Urinary bladder (tissue), 4 donors: Measurements from ENCODE around the gene PLEKHA8. TPM values are rescaled to one million over a fixed set of nuclear protein-coding genes. Genes with fewer than 3 reads are reported as not detected.

Source experiments
- DNase-seq: peaks from one replicate; pipeline ENCODE4 v3.0.0-alpha.2; 2015; ENCODE audit errors: extremely low spot score
- H3K27ac ChIP-seq: one replicate; pipeline ENCODE4 v1.5.1; 2013; ENCODE audit warnings: low read depth, mild to moderate bottlenecking, moderate library complexity
- H3K36me3 ChIP-seq: one replicate; pipeline ENCODE4 v1.6.1; 2013; ENCODE audit warnings: mild to moderate bottlenecking, moderate library complexity; ENCODE audit not compliant: insufficient read depth
- H3K4me1 ChIP-seq: one replicate; pipeline ENCODE4 v1.6.1; 2013; ENCODE audit warnings: mild to moderate bottlenecking, moderate library complexity; ENCODE audit not compliant: insufficient read depth
- H3K4me3 ChIP-seq: one replicate; pipeline ENCODE4 v1.5.1; 2013; ENCODE audit warnings: low read depth, low read length
- WGBS: extraction: QIAGEN DNeasy Blood & Tissue Kit; methylation state at CpG from one replicate; pipeline ENCODE4 v1.1.7; 2013; 5-methylcytosine and 5-hydroxymethylcytosine counted together
- polyA plus RNA-seq: library from polyadenylated mRNA; stranded (reverse); fragments of 200-250 nt; gene quantifications from one replicate; pipeline ENCODE4 v1.2.3, GENCODE V29; 2013
- total RNA-seq: library from RNA; depleted of rRNA; stranded (reverse); fragments of >200 nt; gene quantifications from one replicate; pipeline ENCODE4 v1.2.3, GENCODE V29; 2014
- donor health status: healthy with polysubstance abuse.
- donor health status: healthy.

Gene PLEKHA8
- total and polyA plus RNA-seq, 2 donors: 4.6 to 21.3 TPM

DNA sequence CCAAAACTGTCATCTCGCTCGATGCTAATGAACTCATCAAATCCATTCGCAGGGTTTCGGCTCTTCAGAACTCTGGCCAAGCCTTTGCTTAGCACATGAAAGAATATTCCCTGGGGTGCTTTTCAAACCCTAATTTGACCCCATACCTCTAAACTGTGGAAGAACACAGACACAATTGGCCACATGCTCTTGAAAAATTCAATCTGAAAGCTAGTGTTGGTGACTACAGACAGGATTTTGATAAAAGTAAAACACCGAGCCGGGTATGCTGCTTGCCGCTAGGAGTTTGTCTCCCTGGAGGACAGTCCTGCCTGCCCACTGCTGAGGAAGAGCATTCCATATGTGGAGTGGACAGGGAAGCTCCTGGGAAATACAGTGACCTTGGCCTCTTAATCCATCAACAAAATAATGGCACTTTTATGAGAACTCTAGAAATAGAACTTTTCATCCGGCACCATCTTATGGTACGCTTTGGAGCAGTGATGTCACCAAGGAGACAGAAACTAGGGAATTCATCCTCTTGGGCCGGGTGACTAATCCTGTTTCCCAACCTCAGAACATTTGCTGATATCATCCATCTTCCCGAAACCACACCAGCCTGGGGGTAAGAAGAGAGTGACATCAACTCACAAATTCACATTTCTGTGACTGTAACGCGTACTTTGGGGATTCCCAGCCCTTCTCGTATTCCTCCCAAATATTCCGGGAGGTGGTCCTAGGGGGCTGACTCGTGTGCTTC, 140.8 kb downstream of the PLEKHA8 start:
- H3K4me3 ChIP-seq: no peak overlapping the region
- H3K36me3 ChIP-seq: no peaks in the 10 kb centered on the region
- no peaks in the 10 kb centered on the region for H3K4me1 ChIP-seq
- H3K27ac ChIP-seq: no peak overlapping the region
- DNase-seq: no peak
- WGBS: 74% methylated on average over 16 of the region's 16 CpGs

DNA sequence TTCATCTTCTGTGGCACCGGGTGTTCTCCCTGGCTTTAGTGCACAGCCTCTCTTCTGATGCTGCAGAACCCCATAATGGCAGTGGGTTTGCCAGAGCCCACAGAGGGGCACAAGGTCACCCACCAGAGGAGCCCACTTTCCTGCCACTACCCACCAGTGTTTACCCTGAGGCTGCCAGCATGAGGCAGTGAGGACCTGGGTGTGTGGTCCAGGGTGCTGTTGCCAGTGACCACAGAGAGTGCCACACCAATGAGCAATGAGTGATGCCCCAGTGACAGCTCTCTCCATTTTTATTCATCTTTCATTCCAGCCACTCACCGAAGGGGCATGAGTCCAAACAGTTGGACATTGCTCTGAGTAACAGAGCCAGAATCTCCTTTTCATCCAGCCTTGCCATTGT, 141.4 kb downstream of the PLEKHA8 start:
- Histone ChIP-seq H3K4me3 (no peak overlapping the region), H3K36me3 (no peaks in the 10 kb centered on the region), H3K27ac (no peak overlapping the region), H3K4me1 (no peaks in the 10 kb centered on the region)
- no peak for DNase-seq
- WGBS: 88% methylated on average over 2 of the region's 2 CpGs

DNA sequence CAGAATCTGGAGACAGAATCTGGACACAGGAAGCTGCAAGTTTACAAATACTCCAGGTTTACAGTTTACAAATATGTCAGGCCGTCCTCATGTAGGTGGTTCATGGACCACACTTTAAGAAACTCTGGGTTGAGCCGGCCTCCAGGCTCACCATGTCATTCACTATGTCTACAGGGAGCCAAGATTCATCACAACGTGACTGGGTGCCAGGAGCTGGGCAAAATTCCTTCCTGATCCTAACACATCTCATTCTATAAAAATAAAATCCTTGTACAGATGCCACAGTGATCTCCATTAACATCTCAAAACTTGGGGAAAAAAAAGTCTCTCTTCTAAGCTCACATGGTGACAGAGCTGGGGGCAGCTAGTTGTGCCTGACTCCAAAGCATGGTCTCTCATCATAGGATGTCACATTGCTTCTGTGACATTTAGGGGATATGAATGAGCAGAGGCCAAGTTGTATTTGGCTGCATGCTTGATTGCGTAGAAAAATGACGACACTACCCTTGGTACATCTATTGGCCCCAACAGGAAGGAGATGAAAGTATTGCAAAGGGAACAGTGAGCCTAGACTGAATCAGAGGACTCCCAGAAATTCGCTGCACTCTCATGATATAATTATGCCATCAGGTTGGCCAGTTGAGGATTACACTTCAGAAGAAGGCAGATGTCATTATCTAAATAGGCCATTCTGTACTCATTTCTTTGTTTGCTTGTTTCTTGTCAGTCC, 142.4 kb downstream of the PLEKHA8 start:
- no peak for DNase-seq
- 75% methylated on average over 6 of the region's 6 CpGs for WGBS
- H3K4me3 ChIP-seq: no peak overlapping the region
- H3K36me3 ChIP-seq: no peaks in the 10 kb centered on the region
- no peaks in the 10 kb centered on the region for H3K4me1 ChIP-seq
- H3K27ac ChIP-seq: no peak overlapping the region

DNA sequence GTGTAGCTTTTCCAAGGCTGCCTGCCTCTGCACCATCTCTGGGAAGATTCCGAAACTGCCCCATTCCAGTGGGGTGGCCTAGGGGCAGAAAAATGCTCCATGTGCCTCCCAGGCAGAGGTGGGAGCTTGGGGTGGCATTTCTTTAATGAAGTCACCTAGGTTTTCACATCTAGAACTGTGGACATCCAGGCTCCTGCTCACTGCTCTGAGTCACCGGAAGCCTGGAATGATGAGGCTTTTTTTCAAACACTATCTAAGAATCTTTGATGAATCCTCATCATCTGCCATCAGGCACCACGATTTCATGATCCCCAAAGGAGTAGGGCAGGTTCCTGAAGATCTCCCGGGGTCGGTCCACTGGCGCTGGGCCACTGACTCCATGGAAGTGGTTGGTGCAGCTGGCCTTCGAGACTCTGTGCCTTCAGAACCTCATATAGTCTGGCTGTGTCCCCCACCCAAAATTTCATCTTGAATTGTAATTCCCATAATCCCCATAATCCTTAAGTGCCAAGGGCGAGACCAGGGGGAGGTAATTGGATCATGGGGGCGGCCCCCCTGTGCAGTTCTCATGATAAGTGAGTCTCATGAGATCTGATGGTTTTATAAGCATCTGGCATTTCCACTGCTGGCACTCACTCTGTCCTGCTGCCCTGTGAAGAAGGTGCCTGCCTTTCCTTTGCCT, 143.7 kb downstream of the PLEKHA8 start:
- H3K4me1 ChIP-seq: no peaks in the 10 kb centered on the region
- H3K27ac ChIP-seq: no peak overlapping the region
- WGBS: 90% methylated on average over 9 of the region's 9 CpGs
- no peaks in the 10 kb centered on the region for H3K36me3 ChIP-seq
- DNase-seq: no peak
- H3K4me3 ChIP-seq: no peak overlapping the region

DNA sequence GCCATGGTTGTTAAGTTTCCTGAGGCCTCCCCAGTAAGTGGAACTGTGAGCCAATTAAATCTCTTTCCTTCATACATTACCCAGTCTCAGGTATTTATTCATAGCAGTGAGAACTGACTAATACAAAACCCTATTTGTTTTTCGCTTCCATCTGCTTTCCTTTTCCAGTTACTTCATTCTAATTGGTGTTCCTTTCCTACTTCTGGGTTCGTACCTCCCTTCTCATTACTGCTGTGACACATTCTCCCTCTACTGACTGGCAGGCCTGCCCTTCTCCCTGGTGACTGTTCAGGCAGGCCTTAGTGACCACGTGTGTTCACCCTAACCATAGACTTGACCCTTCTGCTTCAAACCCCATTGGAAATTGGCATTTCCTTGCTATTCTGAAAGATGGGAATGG, 144.2 kb downstream of the PLEKHA8 start:
- WGBS: 75% methylated on average over 3 of the region's 3 CpGs
- Histone ChIP-seq H3K27ac (no peak overlapping the region), H3K4me1 (no peaks in the 10 kb centered on the region), H3K4me3 (no peak overlapping the region), H3K36me3 (no peaks in the 10 kb centered on the region)
- DNase-seq: no peak

DNA sequence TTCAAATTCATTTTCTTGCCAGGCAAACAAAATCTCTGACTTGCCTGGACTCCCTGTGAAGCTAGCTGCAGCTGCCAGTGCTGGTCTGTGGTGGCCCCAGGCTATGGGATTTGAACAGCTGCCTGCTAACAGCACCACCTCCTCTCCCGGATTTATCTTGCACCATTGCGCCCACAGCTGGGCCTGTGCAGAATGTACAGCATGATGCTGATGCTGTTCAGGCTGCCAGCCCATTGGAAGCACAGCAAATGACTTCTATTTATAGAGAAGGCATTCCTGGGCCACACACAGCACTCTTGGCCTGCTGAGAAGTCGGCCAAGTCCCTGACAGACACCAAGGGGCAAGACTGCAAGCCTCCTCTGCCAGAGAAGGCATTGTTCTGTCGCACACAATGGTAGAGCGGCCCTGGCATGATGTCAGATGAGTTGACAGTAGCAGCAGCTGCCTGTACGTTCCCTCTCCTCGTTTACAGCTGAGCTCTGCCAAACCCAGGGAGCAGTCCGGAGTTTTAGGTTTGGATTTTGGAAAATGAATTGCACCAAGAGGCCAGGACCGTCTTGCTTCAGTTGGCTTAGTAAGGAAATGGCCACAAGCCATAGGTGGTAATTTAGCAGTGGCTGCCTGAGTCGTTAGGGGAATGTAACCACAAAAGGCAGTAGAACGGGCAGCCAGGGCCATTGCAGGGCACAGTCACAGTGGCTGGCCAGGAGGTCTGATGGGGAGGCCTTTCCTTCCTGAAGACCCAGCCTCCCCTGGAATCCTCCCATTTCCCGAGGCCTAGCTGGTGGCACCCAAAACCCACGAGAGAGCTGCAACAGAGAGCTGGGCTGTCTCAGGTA, 145.1 kb downstream of the PLEKHA8 start:
- no peak for DNase-seq
- H3K27ac ChIP-seq: no peak overlapping the region
- no peaks in the 10 kb centered on the region for H3K36me3 ChIP-seq
- H3K4me1 ChIP-seq: no peaks in the 10 kb centered on the region
- WGBS: 29% methylated on average over 13 of the region's 13 CpGs
- no peak overlapping the region for H3K4me3 ChIP-seq

DNA sequence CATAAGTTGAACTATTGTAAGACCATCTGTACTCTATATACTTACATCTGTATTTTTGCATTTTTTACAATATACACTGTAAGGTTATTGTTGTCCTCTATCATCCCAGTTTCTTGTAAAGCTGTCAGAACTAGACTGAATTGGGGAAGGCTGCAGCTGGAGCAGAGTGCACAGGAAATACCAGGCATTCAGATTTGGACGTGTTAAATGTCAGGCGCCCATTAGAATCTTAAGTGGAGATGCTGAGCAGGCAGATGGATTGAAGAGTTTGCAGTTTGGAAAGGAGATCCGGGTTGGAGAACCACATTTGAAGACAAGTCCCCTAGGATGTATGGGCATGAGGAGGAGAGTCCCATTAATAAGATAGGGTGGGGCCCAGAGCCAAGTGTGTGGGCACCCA, 147.0 kb downstream of the PLEKHA8 start:
- no peak for DNase-seq
- Histone ChIP-seq H3K4me3 (no peak overlapping the region), H3K4me1 (no peaks in the 10 kb centered on the region), H3K27ac (no peak overlapping the region), H3K36me3 (no peaks in the 10 kb centered on the region)
- WGBS: 28% methylated on average over 3 of the region's 3 CpGs

DNA sequence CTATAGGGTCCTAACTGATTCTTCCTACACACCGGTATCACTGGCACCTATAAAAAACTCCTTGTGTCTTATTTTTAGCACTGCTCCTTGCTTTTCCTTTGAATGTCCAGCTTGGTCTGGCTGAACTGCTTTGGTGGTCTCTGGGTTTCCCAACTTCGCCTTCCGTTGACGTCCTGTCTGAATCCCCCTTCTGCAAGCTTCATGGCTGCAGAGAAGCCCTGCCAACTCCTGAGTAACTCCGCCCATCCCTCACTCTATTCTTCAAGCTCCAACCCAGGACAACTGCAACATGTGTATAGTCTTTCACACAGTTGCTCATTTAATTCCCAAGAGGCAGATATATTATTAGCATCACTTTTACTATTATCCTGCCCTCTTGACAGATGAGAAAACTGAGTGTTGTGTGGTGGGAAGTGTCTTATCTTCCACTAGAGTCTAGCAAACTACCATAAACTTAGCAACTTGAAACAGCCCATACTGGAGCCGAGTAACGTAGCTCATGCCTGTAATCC, 147.5 kb downstream of the PLEKHA8 start:
- Histone ChIP-seq H3K27ac (no peak overlapping the region), H3K4me1 (no peaks in the 10 kb centered on the region), H3K36me3 (no peaks in the 10 kb centered on the region), H3K4me3 (no peak overlapping the region)
- 59% methylated on average over 7 of the region's 7 CpGs for WGBS
- DNase-seq: no peak

DNA sequence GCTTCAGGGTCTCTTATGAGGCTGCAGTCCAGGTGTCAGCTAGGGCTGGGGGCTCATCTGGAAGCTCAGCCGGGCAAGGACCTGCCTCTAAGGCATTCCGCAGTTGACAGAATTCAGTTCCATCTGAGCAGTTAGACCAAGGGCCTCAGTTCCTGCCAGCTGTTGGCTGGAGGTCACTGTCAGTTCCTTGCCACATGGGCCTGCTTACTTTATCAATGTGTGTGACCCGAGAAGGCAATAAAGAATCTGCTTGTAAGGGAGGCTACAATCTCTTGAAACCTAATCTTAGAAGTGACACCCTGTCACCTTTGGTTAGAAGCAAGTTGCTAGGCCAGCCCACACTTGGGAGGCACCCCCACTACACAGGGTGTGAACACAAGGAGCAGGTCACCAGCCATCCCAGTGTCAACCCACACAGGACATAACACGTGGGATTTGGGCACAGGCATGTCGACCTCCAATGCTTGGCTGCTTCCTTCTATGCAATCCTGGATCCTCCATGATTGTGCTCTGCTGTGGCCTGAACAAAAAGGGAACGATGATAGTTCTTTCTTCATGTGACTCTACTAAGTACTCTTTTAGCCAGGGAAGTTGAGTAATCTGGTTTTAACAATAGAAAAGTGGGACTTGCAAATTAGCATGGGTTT, 148.4 kb downstream of the PLEKHA8 start:
- Histone ChIP-seq H3K4me3 (no peak overlapping the region), H3K36me3 (no peaks in the 10 kb centered on the region), H3K27ac (no peak overlapping the region), H3K4me1 (no peaks in the 10 kb centered on the region)
- WGBS: 82% methylated on average over 6 of the region's 6 CpGs
- no peak for DNase-seq

DNA sequence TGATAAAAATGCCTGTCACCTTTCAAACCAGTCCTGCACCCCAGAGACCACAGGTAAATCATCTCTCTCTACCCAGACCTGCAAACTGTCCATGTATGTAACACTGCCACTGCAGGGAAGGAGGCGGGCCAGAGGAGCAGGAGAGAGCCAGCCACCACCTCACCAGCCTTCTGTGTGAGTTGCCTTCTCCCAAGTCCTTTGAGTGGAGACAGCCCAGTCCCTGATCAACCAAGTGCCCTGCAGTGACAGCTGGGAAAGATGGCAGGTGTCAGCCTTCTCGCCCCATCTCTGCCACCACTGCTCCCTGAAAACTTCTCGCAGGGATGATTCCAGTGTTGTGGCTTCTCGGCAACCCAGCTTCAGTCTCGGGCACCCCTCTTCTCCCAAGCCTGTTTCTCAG, 149.0 kb downstream of the PLEKHA8 start:
- DNase-seq: no peak
- no peaks in the 10 kb centered on the region for H3K36me3 ChIP-seq
- 96% methylated on average over 5 of the region's 5 CpGs for WGBS
- H3K27ac ChIP-seq: no peak overlapping the region
- no peak overlapping the region for H3K4me3 ChIP-seq
- H3K4me1 ChIP-seq: no peaks in the 10 kb centered on the region

DNA sequence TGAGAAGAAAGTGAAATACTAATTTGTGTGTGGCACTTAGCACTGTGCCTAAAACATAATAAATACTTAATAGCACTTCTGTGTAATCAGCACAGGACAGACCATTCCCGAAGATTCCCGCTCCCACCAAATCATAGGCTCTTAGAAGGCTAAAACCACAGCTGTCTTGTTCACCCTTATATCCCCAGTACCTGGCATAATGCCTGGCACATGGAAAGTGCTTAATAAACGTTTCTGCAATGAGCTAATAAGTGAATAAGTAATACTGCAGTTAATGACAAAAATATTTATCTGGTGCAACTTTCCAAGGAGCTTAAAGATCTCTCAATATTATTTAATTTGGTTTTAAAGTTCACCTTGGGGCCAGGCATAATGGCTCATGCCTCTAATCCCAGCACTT, 149.8 kb downstream of the PLEKHA8 start:
- Histone ChIP-seq H3K4me1 (no peaks in the 10 kb centered on the region), H3K4me3 (no peak overlapping the region), H3K27ac (no peak overlapping the region), H3K36me3 (no peaks in the 10 kb centered on the region)
- no peak for DNase-seq
- WGBS: 57% methylated on average over 3 of the region's 3 CpGs

DNA sequence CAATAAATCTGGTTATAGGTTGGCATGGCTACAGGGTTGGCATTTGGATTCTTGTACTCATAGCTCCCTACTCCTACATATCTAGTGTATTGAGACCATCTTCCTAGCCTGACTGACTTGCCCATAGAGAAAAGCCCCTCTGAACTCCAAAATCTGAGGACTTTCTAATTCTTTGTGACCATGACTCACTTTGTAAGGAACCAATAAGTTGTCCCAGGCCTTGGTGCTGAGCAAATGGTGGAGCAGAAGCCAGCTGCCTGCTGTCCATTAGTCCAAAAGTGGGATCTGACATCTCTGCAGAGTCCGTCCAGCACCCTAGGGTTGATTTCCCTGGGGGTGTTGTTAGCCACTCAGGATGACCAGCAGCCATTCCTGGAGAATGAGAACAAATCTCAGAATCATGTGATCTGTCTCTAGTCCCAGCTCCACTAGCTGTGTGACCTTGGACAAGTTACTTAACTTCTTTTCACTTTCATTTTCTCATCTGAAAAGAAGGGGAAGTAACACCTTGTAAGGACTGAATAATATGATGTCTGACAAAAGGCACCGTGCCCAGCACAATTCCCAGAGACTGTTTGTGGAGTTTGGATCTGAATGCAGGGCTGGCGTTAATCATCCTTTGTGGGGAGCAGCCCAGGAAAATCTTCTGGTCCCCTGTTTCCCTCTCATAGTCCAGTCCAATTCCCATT, 150.7 kb downstream of the PLEKHA8 start:
- Histone ChIP-seq H3K4me3 (no peak overlapping the region), H3K4me1 (no peaks in the 10 kb centered on the region), H3K36me3 (no peaks in the 10 kb centered on the region), H3K27ac (no peak overlapping the region)
- no peak for DNase-seq
- WGBS: 78% methylated on average over 3 of the region's 3 CpGs
